Testis (tissue), 3 donors: ENCODE measurements around the gene COQ8A. TPM values are rescaled to one million over a fixed set of nuclear protein-coding genes. Genes with fewer than 3 reads are reported as not detected.

Experiments
- DNase-seq: peaks from one replicate; pipeline ENCODE4 v3.0.0-alpha.2; 2019
- H3K27ac ChIP-seq, 2 donors: fragments of 200-600 bp; sonication (generic); one replicate each; pipeline ENCODE4 v1.5.1; 2019
- H3K27me3 ChIP-seq: fragments of 200-600 bp; sonication (generic); one replicate; pipeline ENCODE4 v1.5.1; 2019
- H3K36me3 ChIP-seq: fragments of 200-600 bp; sonication (generic); one replicate; pipeline ENCODE4 v1.5.1; 2017; ENCODE audit warnings: low read depth; ENCODE audit errors: missing control alignments
- H3K4me1 ChIP-seq: fragments of 200-600 bp; sonication (generic); one replicate; pipeline ENCODE4 v1.5.1; 2019
- H3K4me3 ChIP-seq, 2 donors: fragments of 200-600 bp; sonication (generic); one replicate each; pipeline ENCODE4 v1.5.1; 2017 to 2019
- H3K9me3 ChIP-seq: fragments of 200-600 bp; sonication (generic); one replicate; pipeline ENCODE4 v1.5.1; 2017
- CTCF ChIP-seq, 3 experiments: fragments of 450-650 bp in 2 of 3; fragments of 200-600 bp in 1 of 3; sonication (generic) in 1 of 3; IDR thresholded peaks; one replicate each; pipeline ENCODE4 v1.5.1; 2016 to 2019; ENCODE audit warnings: antibody characterized with exemption in 3 of 3, mild to moderate bottlenecking in 2 of 3, moderate library complexity in 1 of 3
- POLR2A ChIP-seq: fragments of 450-650 bp; IDR thresholded peaks from one replicate; pipeline ENCODE4 v1.6.1; 2017; ENCODE audit warnings: antibody characterized with exemption, mild to moderate bottlenecking, moderate library complexity
- WGBS, 2 donors: methylation state at CpG; one replicate each; pipeline ENCODE4 v1.1.5; 2018; 5-methylcytosine and 5-hydroxymethylcytosine counted together
- intact Hi-C: fragments of 100-400 bp; cut with DNase I; formaldehyde crosslinking; loops from one replicate; pipeline ENCODE4 v1.15.1; 2023; ENCODE audit warnings: low total_unique reads
- polyA plus RNA-seq: library from polyadenylated mRNA; stranded (reverse); fragments of 350-450 nt; fragmentation: Illumina TruSeq; extraction: RNeasy Lipid Tissue Mini Kit (QIAGEN cat#74804); gene quantifications from one replicate; pipeline ENCODE4 v1.2.3, GENCODE V29; 2014; ENCODE audit warnings: low read depth, low replicate concordance; ENCODE audit not compliant: insufficient read depth
- total RNA-seq, 2 donors: library from RNA; depleted of rRNA; stranded (reverse); fragments of >200 nt; gene quantifications; one replicate each; pipeline ENCODE4 v1.2.3, GENCODE V29; 2016

The COQ8A gene
- total and polyA plus RNA-seq, 3 donors from 2014 or later = 34.4 to 46.8 (median 39.2) TPM

GRCh38 chr1:226901421-226901820, 38.7 kb upstream of the COQ8A start:
- TF ChIP-seq POLR2A (no peak), CTCF (IDR thresholded peaks at IDR 0.05) (no peak)
- intact Hi-C loops = no loop called here

GRCh38 chr1:226902601-226903000, 37.5 kb upstream of the COQ8A start:
- Histone ChIP-seq H3K4me1 (peaks cover 9% of the 10 kb centered on the region), H3K36me3 (no peaks in the 10 kb centered on the region), H3K27me3 (no peaks in the 10 kb centered on the region), H3K9me3 (no peaks in the 10 kb centered on the region), H3K4me3 (no peak overlapping the region), H3K27ac (no peak overlapping the region)
- no peak for TF ChIP-seq POLR2A
- no peak for TF ChIP-seq CTCF (IDR thresholded peaks at IDR 0.05)
- intact Hi-C loops = no loop called here
- no peak for DNase-seq
- WGBS, 2 donors = 76 to 82% methylated on average over 4 of the region's 4 CpGs

More at GRCh38 chr1:226901421-226901820, 38.7 kb upstream of the COQ8A start:
- Histone ChIP-seq H3K4me3 (no peak overlapping the region), H3K27me3 (no peaks in the 10 kb centered on the region), H3K27ac (no peak overlapping the region), H3K4me1 (peaks cover 9% of the 10 kb centered on the region), H3K36me3 (no peaks in the 10 kb centered on the region), H3K9me3 (no peaks in the 10 kb centered on the region)
- 78 to 80% methylated on average over 4 of the region's 4 CpGs for WGBS, 2 donors
- DNase-seq = no peak

GRCh38 chr1:226903819-226904716, 36.0 kb upstream of the COQ8A start:
- H3K27me3 ChIP-seq = no peaks in the 10 kb centered on the region
- peak overlapping the region in 1 of 2 donors; percentile 72 for H3K27ac ChIP-seq
- DNase-seq = peak; percentile 77
- TF ChIP-seq POLR2A (no peak), CTCF (IDR thresholded peaks at IDR 0.05) (no peak)
- 70 to 71% methylated on average over 12 of the region's 12 CpGs for WGBS, 2 donors
- H3K4me1 ChIP-seq = peaks cover 9% of the 10 kb centered on the region
- no peak overlapping the region for H3K4me3 ChIP-seq
- H3K36me3 ChIP-seq = no peaks in the 10 kb centered on the region
- intact Hi-C loops = no loop called here
- no peaks in the 10 kb centered on the region for H3K9me3 ChIP-seq

GRCh38 chr1:226904772-226905171, 35.3 kb upstream of the COQ8A start:
- H3K27me3 ChIP-seq = no peaks in the 10 kb centered on the region
- H3K27ac ChIP-seq = no peak overlapping the region
- H3K9me3 ChIP-seq = no peaks in the 10 kb centered on the region
- DNase-seq = no peak
- H3K4me3 ChIP-seq = no peak overlapping the region
- H3K36me3 ChIP-seq = no peaks in the 10 kb centered on the region
- TF ChIP-seq CTCF (IDR thresholded peaks at IDR 0.05) (no peak), POLR2A (no peak)
- WGBS, 2 donors = 79 to 83% methylated on average over 3 of the region's 3 CpGs
- intact Hi-C loops = no loop called here
- peaks cover 9% of the 10 kb centered on the region for H3K4me1 ChIP-seq
